Keratinocyte (primary cell): Measurements from ENCODE around the gene FAM120B. TPM values are rescaled to one million over a fixed set of nuclear protein-coding genes. Genes with fewer than 3 reads are reported as not detected.

Source experiments
- DNase-seq: peaks from one replicate; pipeline ENCODE4 v3.0.0-alpha.2; 2011; ENCODE audit warnings: low read depth, missing footprints, low spot score
- FAIRE-seq: peaks from 2 replicates; lab custom pipeline; 2011; peaks lifted over from hg19 to GRCh38; lab: Jason Lieb, UNC
- H2AFZ ChIP-seq: 2 replicates; pipeline ENCODE4 v1.6.0; 2012; ENCODE audit warnings: low read length, control low read depth, inconsistent platforms; ENCODE audit not compliant: control insufficient read depth
- H3K27ac ChIP-seq: 2 replicates; pipeline ENCODE4 v1.5.1; 2011; ENCODE audit warnings: low read length; ENCODE audit not compliant: control insufficient read depth, insufficient read depth
- H3K27me3 ChIP-seq: 3 replicates; pipeline ENCODE4 v1.6.0; 2011; ENCODE audit warnings: low read length; ENCODE audit not compliant: control insufficient read depth, insufficient read depth; ENCODE audit errors: extremely low read depth
- H3K36me3 ChIP-seq, 2 experiments: 2 replicates in 1 of 2; 3 replicates in 1 of 2; pipeline ENCODE4 v1.5.1; 2011; ENCODE audit warnings: low read length in 2 of 2, mild to moderate bottlenecking in 1 of 2; ENCODE audit not compliant: control insufficient read depth in 2 of 2, insufficient read depth in 2 of 2; ENCODE audit errors: extremely low read depth in 1 of 2
- H3K4me1 ChIP-seq: 3 replicates; pipeline ENCODE4 v1.5.1; 2011; ENCODE audit warnings: low read length; ENCODE audit not compliant: control insufficient read depth, insufficient read depth; ENCODE audit errors: extremely low read depth
- H3K4me2 ChIP-seq: 3 replicates; pipeline ENCODE4 v1.6.0; 2011; ENCODE audit warnings: low read depth, low read length; ENCODE audit not compliant: control insufficient read depth, insufficient read depth; ENCODE audit errors: extremely low read depth
- H3K4me3 ChIP-seq, 3 experiments: fragments of 200-600 bp in 1 of 3; sonication (generic) in 1 of 3; 2 replicates in 2 of 3; 3 replicates in 1 of 3; pipeline ENCODE4 v1.5.1; 2011 to 2016; ENCODE audit warnings: low read length in 3 of 3, mild to moderate bottlenecking in 3 of 3, control low read depth in 2 of 3, inconsistent platforms in 1 of 3, low read depth in 1 of 3, mixed read lengths in 1 of 3, mixed run types in 1 of 3, moderate library complexity in 1 of 3; ENCODE audit not compliant: control insufficient read depth in 2 of 3, insufficient read depth in 2 of 3; ENCODE audit errors: extremely low read depth in 1 of 3
- H3K79me2 ChIP-seq: 2 replicates; pipeline ENCODE4 v1.6.0; 2012; ENCODE audit warnings: low read length; ENCODE audit not compliant: control insufficient read depth, insufficient read depth
- H3K9ac ChIP-seq: 3 replicates; pipeline ENCODE4 v1.6.0; 2011; ENCODE audit warnings: low read length; ENCODE audit not compliant: control insufficient read depth, insufficient read depth; ENCODE audit errors: extremely low read depth
- H3K9me1 ChIP-seq: 3 replicates; pipeline ENCODE4 v1.6.0; 2011; ENCODE audit warnings: low read length; ENCODE audit not compliant: control insufficient read depth, insufficient read depth; ENCODE audit errors: extremely low read depth
- H3K9me3 ChIP-seq: 2 replicates; pipeline ENCODE4 v1.5.1; 2012; ENCODE audit warnings: low read depth, low read length; ENCODE audit not compliant: control insufficient read depth
- H4K20me1 ChIP-seq: 3 replicates; pipeline ENCODE4 v1.6.0; 2011; ENCODE audit warnings: low read length; ENCODE audit not compliant: control insufficient read depth, insufficient read depth; ENCODE audit errors: extremely low read depth
- CTCF ChIP-seq, 3 experiments: IDR thresholded peaks in 1 of 3; conservative IDR thresholded peaks in 1 of 3; optimal IDR thresholded peaks in 1 of 3; 2 replicates in 2 of 3; 3 replicates in 1 of 3; pipeline versions ENCODE3 to v1.5.1; 2011; ENCODE audit warnings: low read length in 3 of 3, mild to moderate bottlenecking in 3 of 3, moderate library complexity in 2 of 3, control low read depth in 1 of 3, inconsistent platforms in 1 of 3; ENCODE audit not compliant: insufficient read depth in 2 of 3; ENCODE audit errors: extremely low read depth in 1 of 3
- EZH2 ChIP-seq: IDR thresholded peaks from one replicate; pipeline ENCODE4 v1.6.1; 2012; ENCODE audit warnings: inconsistent platforms, mild to moderate bottlenecking, low read length, moderate library complexity
- dilution Hi-C: fragments of 300-500 bp; cut with MboI; formaldehyde crosslinking; loops from one replicate; pipeline ENCODE4 v1.7.0; 2020; ENCODE audit warnings: low sequenced_read_pairs; ENCODE audit not compliant: extremely low pct_ligation_motif_present
- polyA plus RNA-seq, 5 experiments: library from polyadenylated mRNA; depleted of rRNA in 3 of 5; stranded (reverse) in 3 of 5; stranded (forward) in 1 of 5; unstranded in 1 of 5; fragments of >200 nt; gene quantifications; 1 replicate in 1 of 5; 2 replicates in 3 of 5; 3 replicates in 1 of 5; pipeline versions ENCODE4 v1.2.1 to v1.2.3, GENCODE V29; 2011 to 2012; ENCODE audit warnings: missing spikeins in 2 of 5, low read depth in 1 of 5, low replicate concordance in 1 of 5

FAM120B gene
- polyA plus RNA-seq, 1 donor (not counting 4 experiments of a cell fraction or from before 2014, with no cell fraction given) = 17.4 TPM

GRCh38 chr6:170363255-170363654 is 56.7 kb downstream of the FAM120B start:
- Histone ChIP-seq H3K9me1 (no peaks in the 10 kb centered on the region), H3K79me2 (no peaks in the 10 kb centered on the region), H3K27me3 (no peaks in the 10 kb centered on the region), H4K20me1 (no peaks in the 10 kb centered on the region), H3K4me3 (no peak overlapping the region), H3K4me1 (peaks cover 11% of the 10 kb centered on the region), H3K9me3 (no peaks in the 10 kb centered on the region), H3K27ac (no peak overlapping the region), H3K4me2 (no peak overlapping the region), H3K9ac (no peak overlapping the region), H3K36me3 (peaks cover 11 to 20% of the 10 kb centered on the region in 2 experiments), H2AFZ (no peak overlapping the region)
- dilution Hi-C loops = no loop called here
- DNase-seq (no peak), FAIRE-seq (no peak)
- no peak for TF ChIP-seq EZH2
- no peak for TF ChIP-seq CTCF (optimal IDR thresholded peaks at IDR 0.05 in 1 of 3, IDR thresholded peaks at IDR 0.05 in 1 of 3, conservative IDR thresholded peaks at IDR 0.05 in 1 of 3; ENCODE audit: extremely low read depth in 1 of 3, insufficient read depth in 2 of 3, low read length in 3 of 3)

DNA sequence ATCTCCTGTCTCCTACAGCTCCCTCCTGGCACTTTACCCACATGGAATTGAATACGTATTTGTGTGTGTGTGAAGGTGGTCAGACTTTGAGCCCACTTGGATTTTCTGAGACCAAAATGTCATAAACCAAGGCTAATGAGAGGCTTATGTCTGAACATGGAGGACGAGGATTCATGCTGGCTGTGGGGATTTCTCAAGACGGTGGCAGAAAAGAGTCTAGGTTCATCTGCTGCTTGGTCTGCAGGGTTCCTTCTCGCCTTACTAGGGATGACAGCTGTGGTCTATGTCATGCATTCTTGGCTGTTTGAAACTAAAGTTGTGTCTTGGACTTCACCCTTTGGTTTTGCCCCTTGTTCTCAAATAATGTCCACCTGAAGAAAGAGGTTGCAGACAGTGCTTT is 58.6 kb downstream of the FAM120B start:
- no peaks in the 10 kb centered on the region for H3K9me3 ChIP-seq
- H3K36me3 ChIP-seq = peaks cover 14% of the 10 kb centered on the region in 2 experiments
- H3K27ac ChIP-seq = no peak overlapping the region
- no peaks in the 10 kb centered on the region for H3K27me3 ChIP-seq
- H3K9ac ChIP-seq = no peak overlapping the region
- no peak for DNase-seq
- dilution Hi-C loops = no loop called here
- no peak overlapping the region for H3K4me2 ChIP-seq
- H3K79me2 ChIP-seq = no peaks in the 10 kb centered on the region
- H4K20me1 ChIP-seq = no peaks in the 10 kb centered on the region
- no peaks in the 10 kb centered on the region for H3K9me1 ChIP-seq
- H3K4me1 ChIP-seq = peaks cover 7% of the 10 kb centered on the region
- no peak overlapping the region for H2AFZ ChIP-seq
- TF ChIP-seq EZH2 (no peak), CTCF (optimal IDR thresholded peaks at IDR 0.05 in 1 of 3, IDR thresholded peaks at IDR 0.05 in 1 of 3, conservative IDR thresholded peaks at IDR 0.05 in 1 of 3; ENCODE audit: extremely low read depth in 1 of 3, insufficient read depth in 2 of 3, low read length in 3 of 3) (no peak)
- no peak for FAIRE-seq
- H3K4me3 ChIP-seq = no peak overlapping the region
